HCT116 (cell line): ENCODE measurements around the gene SARS2. TPM values are rescaled to one million over a fixed set of nuclear protein-coding genes. Genes with fewer than 3 reads are reported as not detected.

Experiments
- ATAC-seq: fragments of 200-7000 bp; cut with Tn5 transposase; 2 replicates; pipeline ENCODE4 v1.9.1; 2020; ENCODE audit warnings: mild to moderate bottlenecking, moderate library complexity
- BruUV-seq: library from RNA; stranded (reverse); fragments of 400-500 nt; replicated peaks from 2 replicates; lab custom pipeline; 2021; lab: Mats Ljungman, UMichigan
- CTCF ChIA-PET: fragments of 300-600 bp; sonication (Branson Sonifier 250); formaldehyde crosslinking; loops from one replicate; lab custom pipeline; 2021; ENCODE audit warnings: antibody characterized with exemption; lab: Charles Lee
- POLR2A ChIA-PET: fragments of 300-600, 350-600 bp; sonication (Branson Sonifier 250); formaldehyde crosslinking; loops from one replicate; lab custom pipeline; 2021; ENCODE audit warnings: antibody characterized with exemption; lab: Charles Lee
- RAD21 ChIA-PET, 2 experiments: fragments of 300-600 bp; sonication (Branson Sonifier 250); formaldehyde crosslinking; loops; one replicate each; lab custom pipeline; 2023; ENCODE audit warnings: low total read pairs in 2 of 2; ENCODE audit not compliant: uncharacterized antibody in 2 of 2, unreplicated experiment in 2 of 2, low non-redundant PET in 1 of 2; lab: Charles Lee
- DNase-seq: peaks from one replicate; pipeline ENCODE4 v3.0.0-alpha.2; 2010; ENCODE audit warnings: low read depth, low spot score
- H2AFZ ChIP-seq: fragments of 200-600 bp; shearing (Covaris generic), sonication (generic); 2 replicates; pipeline ENCODE4 v1.6.1; 2017; ENCODE audit warnings: low read depth, mixed run types, mixed read lengths, antibody characterized with exemption, low read length; ENCODE audit not compliant: poor library complexity, severe bottlenecking
- H3K27ac ChIP-seq: 2 replicates; pipeline ENCODE4 v1.5.1; 2012; ENCODE audit warnings: low read depth, low read length
- H3K27me3 ChIP-seq: fragments of 200-600 bp; sonication (generic); 2 replicates; pipeline ENCODE4 v1.6.1; 2016; ENCODE audit warnings: mixed run types, low read length, mixed read lengths; ENCODE audit not compliant: insufficient read depth
- H3K36me3 ChIP-seq, 2 experiments: fragments of 200-500 bp in 1 of 2; fragments of 200-600 bp in 1 of 2; sonication (Bioruptor generic) in 1 of 2; sonication (generic) in 1 of 2; 2 replicates each; pipeline versions ENCODE4 v1.5.1 to v1.6.1; 2014 to 2016; ENCODE audit warnings: low read length in 2 of 2, inconsistent platforms in 1 of 2, mixed read lengths in 1 of 2, mixed run types in 1 of 2; ENCODE audit not compliant: insufficient read depth in 2 of 2, control insufficient read depth in 1 of 2
- H3K4me1 ChIP-seq, 2 experiments: fragments of 200-600 bp in 1 of 2; sonication (generic) in 1 of 2; 2 replicates each; pipeline versions ENCODE4 v1.5.1 to v1.6.1; 2012 to 2017; ENCODE audit warnings: low read length in 2 of 2, inconsistent platforms in 1 of 2, mild to moderate bottlenecking in 1 of 2, mixed read lengths in 1 of 2, mixed run types in 1 of 2, moderate library complexity in 1 of 2; ENCODE audit not compliant: insufficient read depth in 2 of 2, control insufficient read depth in 1 of 2
- H3K4me2 ChIP-seq: fragments of 200-600 bp; sonication (generic); 2 replicates; pipeline ENCODE4 v1.6.1; 2017; ENCODE audit warnings: mixed run types, low read length, mixed read lengths
- H3K4me3 ChIP-seq, 2 experiments: fragments of 200-600 bp in 1 of 2; sonication (generic) in 1 of 2; replicated peaks in 1 of 2; 2 replicates each; pipeline ENCODE4 v1.5.1; 2011 to 2016; ENCODE audit warnings: low read length in 2 of 2, control low read depth in 1 of 2, low read depth in 1 of 2, mild to moderate bottlenecking in 1 of 2, mixed read lengths in 1 of 2, mixed run types in 1 of 2
- H3K79me2 ChIP-seq: fragments of 200-600 bp; sonication (generic); 2 replicates; pipeline ENCODE4 v1.6.1; 2017; ENCODE audit warnings: mild to moderate bottlenecking, mixed run types, low read length, moderate library complexity, mixed read lengths; ENCODE audit not compliant: insufficient read depth
- H3K9ac ChIP-seq: fragments of 200-600 bp; sonication (generic); 2 replicates; pipeline ENCODE4 v1.6.1; 2016; ENCODE audit warnings: low read length, mixed read lengths
- H3K9me2 ChIP-seq: fragments of 200-600 bp; sonication (generic), shearing (Covaris generic); 2 replicates; pipeline ENCODE4 v1.6.1; 2017; ENCODE audit warnings: mixed run types, mild to moderate bottlenecking, moderate library complexity; ENCODE audit not compliant: insufficient read depth
- H3K9me3 ChIP-seq, 2 experiments: fragments of 200-500 bp in 1 of 2; fragments of 200-600 bp in 1 of 2; sonication (Bioruptor generic) in 1 of 2; sonication (generic) in 1 of 2; 2 replicates each; pipeline ENCODE4 v1.6.1; 2014 to 2017; ENCODE audit warnings: low read length in 2 of 2, mixed read lengths in 2 of 2, inconsistent platforms in 1 of 2, low read depth in 1 of 2, mild to moderate bottlenecking in 1 of 2, mixed run types in 1 of 2, moderate library complexity in 1 of 2; ENCODE audit not compliant: control insufficient read depth in 1 of 2, insufficient read depth in 1 of 2
- H4K20me1 ChIP-seq: fragments of 200-600 bp; sonication (generic), shearing (Covaris generic); 2 replicates; pipeline ENCODE4 v1.6.1; 2017; ENCODE audit warnings: mixed run types, mild to moderate bottlenecking, moderate library complexity; ENCODE audit not compliant: insufficient read depth
- ATF3 ChIP-seq: IDR thresholded peaks from 2 replicates; pipeline ENCODE4 v1.6.1; 2012
- CBX3 ChIP-seq: IDR thresholded peaks from 2 replicates; pipeline ENCODE4 v1.6.1; 2012; ENCODE audit warnings: low read depth
- EGR1 ChIP-seq: IDR thresholded peaks from 2 replicates; pipeline ENCODE4 v1.6.1; 2012; ENCODE audit warnings: low read depth
- ELF1 ChIP-seq: IDR thresholded peaks from 2 replicates; pipeline ENCODE4 v1.6.1; 2012; ENCODE audit warnings: low read depth, borderline replicate concordance
- EZH2 ChIP-seq: fragments of 200-600 bp; sonication (generic); IDR thresholded peaks from 2 replicates; pipeline ENCODE4 v1.6.1; 2017; ENCODE audit warnings: antibody characterized with exemption, mixed run types
- FOSL1 ChIP-seq: IDR thresholded peaks from 2 replicates; pipeline ENCODE4 v1.6.1; 2012; ENCODE audit warnings: low read depth
- JUND ChIP-seq: IDR thresholded peaks from 2 replicates; pipeline ENCODE4 v1.6.1; 2012
- MAX ChIP-seq: IDR thresholded peaks from 2 replicates; pipeline ENCODE4 v1.6.1; 2012
- POLR2A ChIP-seq: IDR thresholded peaks from 2 replicates; pipeline ENCODE4 v1.7.0; 2011; ENCODE audit warnings: borderline replicate concordance; ENCODE audit not compliant: insufficient read depth, insufficient read length; ENCODE audit errors: extremely low read depth
- POLR2AphosphoS5 ChIP-seq: IDR thresholded peaks from 2 replicates; pipeline ENCODE4 v1.6.1; 2011; ENCODE audit warnings: mild to moderate bottlenecking, low read depth, low read length, moderate library complexity
- RAD21 ChIP-seq: IDR thresholded peaks from 2 replicates; pipeline ENCODE4 v1.6.1; 2012; ENCODE audit warnings: low read depth, mild to moderate bottlenecking
- SP1 ChIP-seq: IDR thresholded peaks from 2 replicates; pipeline ENCODE4 v1.6.1; 2012; ENCODE audit warnings: low read depth
- SRF ChIP-seq: IDR thresholded peaks from 2 replicates; pipeline ENCODE4 v1.6.1; 2012; ENCODE audit warnings: low read depth
- TCF7L2 ChIP-seq: IDR thresholded peaks from 2 replicates; pipeline ENCODE4 v1.7.0; 2011; ENCODE audit warnings: borderline replicate concordance, inconsistent platforms; ENCODE audit not compliant: insufficient read depth, insufficient read length; ENCODE audit errors: extremely low read depth
- ZFX ChIP-seq: fragments of 450-650 bp; IDR thresholded peaks from 2 replicates; pipeline ENCODE4 v1.6.1; 2017
- ZNF274 ChIP-seq: fragments of 200-500 bp; sonication (Bioruptor generic); IDR thresholded peaks from 2 replicates; pipeline ENCODE4 v1.6.1; 2014; ENCODE audit warnings: mild to moderate bottlenecking, low read depth, low read length, inconsistent platforms
- intact Hi-C: fragments of 100-400 bp; cut with micrococcal nuclease; formaldehyde crosslinking; loops from 2 replicates; pipeline ENCODE4 v1.10.0; 2022
- total RNA-seq: library from RNA; stranded (reverse); gene quantifications from one replicate; pipeline ENCODE4 v1.2.1, GENCODE V29; 2021; ENCODE audit not compliant: unreplicated experiment
- TF ChIP-seq, protein P1 (sequence below): IDR thresholded peaks from 2 replicates; pipeline ENCODE4 v1.6.1; 2012; ENCODE audit warnings: low read depth
- TF ChIP-seq, protein P2 (sequence below), 3 experiments: fragments of 200-600 bp in 1 of 3; sonication (generic) in 1 of 3; IDR thresholded peaks in 2 of 3; conservative IDR thresholded peaks in 1 of 3; 2 replicates each; pipeline ENCODE4 v1.5.1; 2012 to 2017; ENCODE audit warnings: low read depth in 2 of 3, low read length in 2 of 3, antibody characterized with exemption in 1 of 3, borderline replicate concordance in 1 of 3, control low read depth in 1 of 3, mild to moderate bottlenecking in 1 of 3, mixed read lengths in 1 of 3, mixed run types in 1 of 3, moderate library complexity in 1 of 3; ENCODE audit not compliant: insufficient read depth in 1 of 3
- TF ChIP-seq, protein P3 (sequence below): IDR thresholded peaks from 2 replicates; pipeline ENCODE4 v1.6.1; 2011; ENCODE audit warnings: mild to moderate bottlenecking, low read length, moderate library complexity; ENCODE audit not compliant: insufficient replicate concordance; ENCODE audit errors: extremely low read depth

SARS2 gene
- total RNA-seq, 1 experiment from 2014 or later = 58.2 TPM

- no peak for TF ChIP-seq SP1
- no peak for TF ChIP-seq CBX3
- TF ChIP-seq ZFX = no peak
- no peak for TF ChIP-seq TCF7L2
Observed at GRCh38 chr19:38893341-38893771, 37.2 kb downstream of the SARS2 start (continued).

- no peak overlapping the region for H2AFZ ChIP-seq
- no peaks in the 10 kb centered on the region for H3K9me2 ChIP-seq
- no peak overlapping the region for H3K4me3 ChIP-seq
- no peaks in the 10 kb centered on the region for H3K4me1 ChIP-seq
- no peaks in the 10 kb centered on the region for H4K20me1 ChIP-seq
- no peaks in the 10 kb centered on the region for H3K9me3 ChIP-seq
- TF ChIP-seq POLR2A = no peak
- no peak for TF ChIP-seq POLR2AphosphoS5
- TF ChIP-seq EGR1 = no peak
- TF ChIP-seq EZH2 = no peak
- TF ChIP-seq RAD21 = no peak
- no peak for TF ChIP-seq JUND
- TF ChIP-seq CBX3 = no peak
- TF ChIP-seq, protein P1, sequence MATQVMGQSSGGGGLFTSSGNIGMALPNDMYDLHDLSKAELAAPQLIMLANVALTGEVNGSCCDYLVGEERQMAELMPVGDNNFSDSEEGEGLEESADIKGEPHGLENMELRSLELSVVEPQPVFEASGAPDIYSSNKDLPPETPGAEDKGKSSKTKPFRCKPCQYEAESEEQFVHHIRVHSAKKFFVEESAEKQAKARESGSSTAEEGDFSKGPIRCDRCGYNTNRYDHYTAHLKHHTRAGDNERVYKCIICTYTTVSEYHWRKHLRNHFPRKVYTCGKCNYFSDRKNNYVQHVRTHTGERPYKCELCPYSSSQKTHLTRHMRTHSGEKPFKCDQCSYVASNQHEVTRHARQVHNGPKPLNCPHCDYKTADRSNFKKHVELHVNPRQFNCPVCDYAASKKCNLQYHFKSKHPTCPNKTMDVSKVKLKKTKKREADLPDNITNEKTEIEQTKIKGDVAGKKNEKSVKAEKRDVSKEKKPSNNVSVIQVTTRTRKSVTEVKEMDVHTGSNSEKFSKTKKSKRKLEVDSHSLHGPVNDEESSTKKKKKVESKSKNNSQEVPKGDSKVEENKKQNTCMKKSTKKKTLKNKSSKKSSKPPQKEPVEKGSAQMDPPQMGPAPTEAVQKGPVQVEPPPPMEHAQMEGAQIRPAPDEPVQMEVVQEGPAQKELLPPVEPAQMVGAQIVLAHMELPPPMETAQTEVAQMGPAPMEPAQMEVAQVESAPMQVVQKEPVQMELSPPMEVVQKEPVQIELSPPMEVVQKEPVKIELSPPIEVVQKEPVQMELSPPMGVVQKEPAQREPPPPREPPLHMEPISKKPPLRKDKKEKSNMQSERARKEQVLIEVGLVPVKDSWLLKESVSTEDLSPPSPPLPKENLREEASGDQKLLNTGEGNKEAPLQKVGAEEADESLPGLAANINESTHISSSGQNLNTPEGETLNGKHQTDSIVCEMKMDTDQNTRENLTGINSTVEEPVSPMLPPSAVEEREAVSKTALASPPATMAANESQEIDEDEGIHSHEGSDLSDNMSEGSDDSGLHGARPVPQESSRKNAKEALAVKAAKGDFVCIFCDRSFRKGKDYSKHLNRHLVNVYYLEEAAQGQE = no peak
- no peak for TF ChIP-seq ZNF274
- TF ChIP-seq, protein P2, sequence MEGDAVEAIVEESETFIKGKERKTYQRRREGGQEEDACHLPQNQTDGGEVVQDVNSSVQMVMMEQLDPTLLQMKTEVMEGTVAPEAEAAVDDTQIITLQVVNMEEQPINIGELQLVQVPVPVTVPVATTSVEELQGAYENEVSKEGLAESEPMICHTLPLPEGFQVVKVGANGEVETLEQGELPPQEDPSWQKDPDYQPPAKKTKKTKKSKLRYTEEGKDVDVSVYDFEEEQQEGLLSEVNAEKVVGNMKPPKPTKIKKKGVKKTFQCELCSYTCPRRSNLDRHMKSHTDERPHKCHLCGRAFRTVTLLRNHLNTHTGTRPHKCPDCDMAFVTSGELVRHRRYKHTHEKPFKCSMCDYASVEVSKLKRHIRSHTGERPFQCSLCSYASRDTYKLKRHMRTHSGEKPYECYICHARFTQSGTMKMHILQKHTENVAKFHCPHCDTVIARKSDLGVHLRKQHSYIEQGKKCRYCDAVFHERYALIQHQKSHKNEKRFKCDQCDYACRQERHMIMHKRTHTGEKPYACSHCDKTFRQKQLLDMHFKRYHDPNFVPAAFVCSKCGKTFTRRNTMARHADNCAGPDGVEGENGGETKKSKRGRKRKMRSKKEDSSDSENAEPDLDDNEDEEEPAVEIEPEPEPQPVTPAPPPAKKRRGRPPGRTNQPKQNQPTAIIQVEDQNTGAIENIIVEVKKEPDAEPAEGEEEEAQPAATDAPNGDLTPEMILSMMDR (IDR thresholded peaks at IDR 0.05 in 2 of 3, conservative IDR thresholded peaks at IDR 0.05 in 1 of 3; ENCODE audit: borderline replicate concordance in 1 of 3, insufficient read depth in 1 of 3, low read depth in 2 of 3, low read length in 2 of 3) = no peak
- TF ChIP-seq, protein P3, sequence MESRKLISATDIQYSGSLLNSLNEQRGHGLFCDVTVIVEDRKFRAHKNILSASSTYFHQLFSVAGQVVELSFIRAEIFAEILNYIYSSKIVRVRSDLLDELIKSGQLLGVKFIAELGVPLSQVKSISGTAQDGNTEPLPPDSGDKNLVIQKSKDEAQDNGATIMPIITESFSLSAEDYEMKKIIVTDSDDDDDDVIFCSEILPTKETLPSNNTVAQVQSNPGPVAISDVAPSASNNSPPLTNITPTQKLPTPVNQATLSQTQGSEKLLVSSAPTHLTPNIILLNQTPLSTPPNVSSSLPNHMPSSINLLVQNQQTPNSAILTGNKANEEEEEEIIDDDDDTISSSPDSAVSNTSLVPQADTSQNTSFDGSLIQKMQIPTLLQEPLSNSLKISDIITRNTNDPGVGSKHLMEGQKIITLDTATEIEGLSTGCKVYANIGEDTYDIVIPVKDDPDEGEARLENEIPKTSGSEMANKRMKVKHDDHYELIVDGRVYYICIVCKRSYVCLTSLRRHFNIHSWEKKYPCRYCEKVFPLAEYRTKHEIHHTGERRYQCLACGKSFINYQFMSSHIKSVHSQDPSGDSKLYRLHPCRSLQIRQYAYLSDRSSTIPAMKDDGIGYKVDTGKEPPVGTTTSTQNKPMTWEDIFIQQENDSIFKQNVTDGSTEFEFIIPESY = no peak
- no peak for TF ChIP-seq ZFX
- no peak for TF ChIP-seq SRF
- TF ChIP-seq MAX = no peak
- no peak for TF ChIP-seq ATF3
- TF ChIP-seq FOSL1 = no peak
- TF ChIP-seq TCF7L2 = no peak
- no peak for TF ChIP-seq ELF1
- intact Hi-C loops = no loop called here
- H3K79me2 ChIP-seq = no peaks in the 10 kb centered on the region
- H3K36me3 ChIP-seq = no peaks in the 10 kb centered on the region
- H3K4me2 ChIP-seq = no peak overlapping the region
- H3K9ac ChIP-seq = no peak overlapping the region
- DNase-seq (no peak), ATAC-seq (peak; percentile 63; the same call in 1 of the 2 replicates)
- no peak overlapping the region for H3K27ac ChIP-seq
- ChIA-PET POLR2A (no interaction called here), RAD21 (no interaction called here), CTCF (no interaction called here)
- no peaks in the 10 kb centered on the region for H3K27me3 ChIP-seq
- no TSS peak for BruUV-seq
Observed at GRCh38 chr19:38892841-38893240, 37.7 kb downstream of the SARS2 start.
